SK-N-SH treated with all-trans-retinoic acid at 6 μM for 48 hours (cell line): ENCODE results near the gene NUMA1.

Experiments
- ATAC-seq: fragments of 200-7000 bp; cut with Tn5 transposase; 3 replicates; pipeline ENCODE4 v1.9.1; 2020; ENCODE audit warnings: mild to moderate bottlenecking, moderate library complexity
- ARNTL ChIP-seq: fragments of 450-650 bp; formaldehyde crosslinking; IDR thresholded peaks from 2 replicates; pipeline ENCODE4 v1.5.0; 2020; ENCODE audit warnings: low read depth, mild to moderate bottlenecking, moderate library complexity, borderline replicate concordance
- CREB5 ChIP-seq: fragments of 250-450 bp; sonication (Bioruptor Pico); IDR thresholded peaks from 2 replicates; pipeline ENCODE4 v1.5.1; 2020; ENCODE audit warnings: low read depth, mild to moderate bottlenecking, moderate library complexity
- CSDC2 ChIP-seq: fragments of 250-450 bp; sonication (Bioruptor Pico); IDR thresholded peaks from 2 replicates; pipeline ENCODE4 v1.5.0; 2020; ENCODE audit warnings: mild to moderate bottlenecking, moderate library complexity
- CSRNP3 ChIP-seq: fragments of 250-450 bp; sonication (Bioruptor Pico); IDR thresholded peaks from 2 replicates; pipeline ENCODE4 v1.5.1; 2021; ENCODE audit warnings: mild to moderate bottlenecking, moderate library complexity
- GLIS3 ChIP-seq: fragments of 250-450 bp; sonication (Bioruptor Pico); IDR thresholded peaks from 2 replicates; pipeline ENCODE4 v1.5.0; 2020; ENCODE audit warnings: mild to moderate bottlenecking, moderate library complexity
- ISL1 ChIP-seq: fragments of 250-450 bp; sonication (Bioruptor Pico); IDR thresholded peaks from 2 replicates; pipeline ENCODE4 v2.1.2; 2022; ENCODE audit warnings: mild to moderate bottlenecking, moderate library complexity
- OSR1 ChIP-seq: fragments of 250-450 bp; sonication (Bioruptor Pico); IDR thresholded peaks from 2 replicates; pipeline ENCODE4 v1.8.0; 2022; ENCODE audit warnings: moderate library complexity, mild to moderate bottlenecking, inconsistent platforms
- POU6F1 ChIP-seq: fragments of 250-450 bp; sonication (Bioruptor Pico); IDR thresholded peaks from 2 replicates; pipeline ENCODE4 v1.8.0; 2021; ENCODE audit warnings: low read depth, mild to moderate bottlenecking, moderate library complexity, borderline replicate concordance
- PPARA ChIP-seq: fragments of 250-450 bp; sonication (Bioruptor Pico); IDR thresholded peaks from 2 replicates; pipeline ENCODE4 v1.5.0; 2020; ENCODE audit warnings: mild to moderate bottlenecking, borderline replicate concordance
- SNAI2 ChIP-seq: fragments of 250-450 bp; sonication (Bioruptor Pico); IDR thresholded peaks from 2 replicates; pipeline ENCODE4 v1.5.0; 2020; ENCODE audit warnings: mild to moderate bottlenecking, moderate library complexity
- TCF4 ChIP-seq: fragments of 250-450 bp; sonication (Bioruptor Pico); IDR thresholded peaks from 2 replicates; pipeline ENCODE4 v1.8.0; 2021; ENCODE audit warnings: mild to moderate bottlenecking, moderate library complexity, borderline replicate concordance
- TOX ChIP-seq: fragments of 250-450 bp; sonication (Bioruptor Pico); IDR thresholded peaks from 2 replicates; pipeline ENCODE4 v1.8.0; 2021; ENCODE audit warnings: mild to moderate bottlenecking, moderate library complexity, borderline replicate concordance
- TSHZ2 ChIP-seq: fragments of 250-450 bp; sonication (Bioruptor Pico); IDR thresholded peaks from 2 replicates; pipeline ENCODE4 v1.5.0; 2020; ENCODE audit warnings: mild to moderate bottlenecking, moderate library complexity
- ZC3H10 ChIP-seq: fragments of 250-450 bp; sonication (Bioruptor Pico); IDR thresholded peaks from 2 replicates; pipeline ENCODE4 v1.5.1; 2021; ENCODE audit warnings: mild to moderate bottlenecking, moderate library complexity
- ZFP3 ChIP-seq: fragments of 250-450 bp; sonication (Bioruptor Pico); IDR thresholded peaks from 2 replicates; pipeline ENCODE4 v1.5.0; 2020; ENCODE audit warnings: mild to moderate bottlenecking, moderate library complexity
- ZNF565 ChIP-seq: fragments of 450-650 bp; formaldehyde crosslinking; conservative IDR thresholded peaks from 2 replicates; pipeline ENCODE4 v1.5.0; 2020; ENCODE audit warnings: low read depth, mild to moderate bottlenecking, moderate library complexity
- ZNF70 ChIP-seq: fragments of 450-650 bp; formaldehyde crosslinking; IDR thresholded peaks from 2 replicates; pipeline ENCODE4 v1.5.0; 2020; ENCODE audit warnings: mild to moderate bottlenecking, moderate library complexity
- ZNF8 ChIP-seq: fragments of 450-650 bp; formaldehyde crosslinking; IDR thresholded peaks from 2 replicates; pipeline ENCODE4 v1.5.0; 2020; ENCODE audit warnings: mild to moderate bottlenecking, moderate library complexity

Gene NUMA1

GRCh38 chr11:72067266-72067665 is 13.1 kb downstream of the NUMA1 start:
- TF ChIP-seq TSHZ2 (CRISPR knock-in tag), result no peak
- no peak for TF ChIP-seq ZNF565 (CRISPR knock-in tag)
- TF ChIP-seq CREB5, result no peak
- TF ChIP-seq ZNF8 (CRISPR knock-in tag), result no peak
- no peak for TF ChIP-seq CSRNP3 (CRISPR knock-in tag)
- no peak for TF ChIP-seq OSR1 (CRISPR knock-in tag)
- no peak for TF ChIP-seq SNAI2 (CRISPR knock-in tag)
- TF ChIP-seq ARNTL (CRISPR knock-in tag), result no peak
- ATAC-seq, result no peak

- no peak for ATAC-seq
- no peak for TF ChIP-seq POU6F1
- no peak for TF ChIP-seq PPARA (CRISPR knock-in tag)
- TF ChIP-seq CSRNP3 (CRISPR knock-in tag), result no peak
- no peak for TF ChIP-seq ZNF70 (CRISPR knock-in tag)
- TF ChIP-seq CSDC2 (CRISPR knock-in tag), result no peak
- TF ChIP-seq ISL1, result no peak
These were observed 13.5 kb downstream of the NUMA1 start for GRCh38 chr11:72066855-72067254.

- TF ChIP-seq CSRNP3 (CRISPR knock-in tag), result no peak
- TF ChIP-seq TCF4 (CRISPR knock-in tag), result no peak
- no peak for TF ChIP-seq TOX (CRISPR knock-in tag)
- TF ChIP-seq ZC3H10 (CRISPR knock-in tag), result no peak
- TF ChIP-seq ZNF565 (CRISPR knock-in tag), result no peak
- TF ChIP-seq ISL1, result no peak
- TF ChIP-seq CSDC2 (CRISPR knock-in tag), result no peak
- no peak for TF ChIP-seq GLIS3
- TF ChIP-seq SNAI2 (CRISPR knock-in tag), result no peak
- no peak for TF ChIP-seq ZFP3 (CRISPR knock-in tag)
- ATAC-seq, result no peak
These were observed 18.5 kb downstream of the NUMA1 start for GRCh38 chr11:72061739-72062396.
